ENCODE results near the gene ENG. TPM values are rescaled to one million over a fixed set of nuclear protein-coding genes. Genes with fewer than 3 reads are reported as not detected.
"Not testable (repeated sequence)": the region's sequence is repeated elsewhere in the genome, so short reads cannot be mapped to it uniquely, and the experiment has no call there.

Gene ENG
- total RNA-seq, 1 experiment from 2014 or later, result 0.18 TPM

GRCh38 chr9:127841087-127841835 is 13.2 kb downstream of the ENG start:
- no TSS peak for BruUV-seq (replicated peaks)
- H3K36me3 ChIP-seq (ENCODE audit: control insufficient read depth, insufficient read depth, low read length), result no peaks in the 10 kb centered on the region
- no peak overlapping the region for H3K27ac Mint-ChIP-seq (ENCODE audit: unreplicated experiment)
- DNase-seq, result no peak
- H3K4me3 ChIP-seq (ENCODE audit: low read depth, low read length), result no peak overlapping the region
- H3K4me1 ChIP-seq, result no peaks in the 10 kb centered on the region
- POLR2A ChIA-PET, result no interaction called here
- no peaks in the 10 kb centered on the region for H3K9me3 ChIP-seq
- H3K4me1 Mint-ChIP-seq (ENCODE audit: low read depth, unreplicated experiment), result no peaks in the 10 kb centered on the region
- no peaks in the 10 kb centered on the region for H3K36me3 Mint-ChIP-seq (ENCODE audit: insufficient read depth, unreplicated experiment)
- H3K27me3 ChIP-seq (replicated peaks; ENCODE audit: control insufficient read depth, insufficient read depth, low read length), result no peaks in the 10 kb centered on the region
- CTCF ChIA-PET, result no interaction called here
- no peak overlapping the region for H3K4me3 Mint-ChIP-seq (ENCODE audit: unreplicated experiment)
- no peak for TF ChIP-seq CTCF (IDR thresholded peaks at IDR 0.05; ENCODE audit: insufficient read depth in 1 of 2, low read depth in 1 of 2, low read length in 1 of 2, severe bottlenecking in 1 of 2, unreplicated experiment in 1 of 2)
- intact Hi-C loops (cut with micrococcal nuclease; ENCODE audit: unreplicated experiment), result no loop called here
- no peaks in the 10 kb centered on the region for H3K27me3 Mint-ChIP-seq (ENCODE audit: insufficient read depth, unreplicated experiment)
- no peaks in the 10 kb centered on the region for H3K9me3 Mint-ChIP-seq (ENCODE audit: unreplicated experiment)

DNA sequence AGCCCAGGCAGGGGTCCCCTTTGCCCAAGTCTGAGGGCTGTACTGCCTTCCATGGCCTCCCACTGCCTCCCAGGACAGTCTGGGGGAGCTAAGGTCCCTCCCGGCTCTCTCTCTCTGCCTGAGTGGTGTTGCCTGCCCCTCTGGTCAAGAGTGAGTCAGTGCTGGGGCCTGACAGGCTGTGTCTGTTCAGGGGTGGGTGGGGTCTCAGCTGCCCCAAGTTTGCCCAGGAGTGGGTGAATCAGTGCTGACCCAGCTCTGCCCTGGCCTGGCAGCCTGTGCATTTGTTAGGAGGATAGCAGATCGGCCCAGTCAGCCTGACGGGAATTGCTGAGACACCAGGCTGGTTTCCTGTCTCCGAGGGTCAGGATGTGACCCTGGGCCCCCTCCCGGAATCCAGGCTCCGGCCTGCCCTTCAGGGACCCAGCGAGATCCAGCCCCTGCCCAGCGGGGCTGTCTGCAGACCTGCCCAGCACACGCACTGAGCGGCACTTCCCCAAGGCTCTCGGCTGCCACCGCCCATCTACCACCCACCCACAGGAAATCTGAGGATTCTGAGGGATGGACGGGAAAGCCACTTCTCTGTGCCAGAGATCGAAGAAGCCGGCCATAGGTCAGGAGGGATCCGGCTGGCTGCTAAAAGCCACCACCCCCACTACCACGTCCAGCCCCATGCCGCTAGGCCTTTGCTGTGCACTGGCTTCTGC is 15.9 kb downstream of the ENG start:
- no peak overlapping the region for H3K4me3 ChIP-seq (ENCODE audit: low read depth, low read length)
- no peak for TF ChIP-seq CTCF (IDR thresholded peaks at IDR 0.05; ENCODE audit: insufficient read depth in 1 of 2, low read depth in 1 of 2, low read length in 1 of 2, severe bottlenecking in 1 of 2, unreplicated experiment in 1 of 2)
- Mint-ChIP-seq H3K9me3 (ENCODE audit: unreplicated experiment) (no peaks in the 10 kb centered on the region), H3K36me3 (ENCODE audit: insufficient read depth, unreplicated experiment) (no peaks in the 10 kb centered on the region), H3K27me3 (ENCODE audit: insufficient read depth, unreplicated experiment) (no peaks in the 10 kb centered on the region), H3K4me3 (ENCODE audit: unreplicated experiment) (no peak overlapping the region), H3K27ac (ENCODE audit: unreplicated experiment) (no peak overlapping the region), H3K4me1 (ENCODE audit: low read depth, unreplicated experiment) (no peaks in the 10 kb centered on the region)
- no peaks in the 10 kb centered on the region for H3K27me3 ChIP-seq (replicated peaks; ENCODE audit: control insufficient read depth, insufficient read depth, low read length)
- DNase-seq, result no peak
- H3K36me3 ChIP-seq (ENCODE audit: control insufficient read depth, insufficient read depth, low read length), result no peaks in the 10 kb centered on the region
- BruUV-seq (replicated peaks), result no TSS peak
- no peaks in the 10 kb centered on the region for H3K4me1 ChIP-seq
- H3K9me3 ChIP-seq, result no peaks in the 10 kb centered on the region
- ChIA-PET POLR2A (no interaction called here), CTCF (interaction anchor here (1.9 kb wide), 1 partner anchor 104 kb away, joined by 5 read pairs; the partner anchor contains the start of gene TOR2A)
- intact Hi-C loops (cut with micrococcal nuclease; ENCODE audit: unreplicated experiment), result no loop called here

DNA sequence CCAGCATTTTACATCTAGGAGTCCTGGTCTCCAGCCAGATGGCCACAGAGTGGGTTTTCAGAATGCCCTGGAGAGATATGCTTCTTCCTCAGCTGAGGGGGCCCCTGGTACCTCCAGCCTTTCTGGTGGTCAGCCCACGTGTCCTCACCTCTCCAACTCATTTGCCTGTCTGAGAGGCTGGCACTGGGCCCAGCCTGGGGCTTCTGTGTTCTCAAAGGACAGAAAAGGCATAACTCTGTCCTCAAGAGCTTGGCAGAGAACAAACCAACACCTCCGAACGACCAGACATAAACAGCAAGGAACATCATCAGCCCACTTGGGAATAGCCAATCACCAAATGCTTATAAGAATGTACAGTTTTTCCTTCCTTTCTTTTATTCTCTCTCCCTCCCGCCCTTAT is 17.1 kb downstream of the ENG start:
- Mint-ChIP-seq H3K27ac (ENCODE audit: unreplicated experiment) (no peak overlapping the region), H3K4me1 (ENCODE audit: low read depth, unreplicated experiment) (no peaks in the 10 kb centered on the region), H3K9me3 (ENCODE audit: unreplicated experiment) (no peaks in the 10 kb centered on the region), H3K4me3 (ENCODE audit: unreplicated experiment) (no peak overlapping the region), H3K27me3 (ENCODE audit: insufficient read depth, unreplicated experiment) (no peaks in the 10 kb centered on the region), H3K36me3 (ENCODE audit: insufficient read depth, unreplicated experiment) (no peaks in the 10 kb centered on the region)
- no peak for DNase-seq
- H3K4me3 ChIP-seq (ENCODE audit: low read depth, low read length), result no peak overlapping the region
- ChIA-PET CTCF (interaction anchor here (1.9 kb wide), 1 partner anchor 102 kb away, joined by 5 read pairs; the partner anchor contains the start of gene TOR2A), POLR2A (no interaction called here)
- H3K27me3 ChIP-seq (replicated peaks; ENCODE audit: control insufficient read depth, insufficient read depth, low read length), result no peaks in the 10 kb centered on the region
- TF ChIP-seq CTCF (IDR thresholded peaks at IDR 0.05; ENCODE audit: insufficient read depth in 1 of 2, low read depth in 1 of 2, low read length in 1 of 2, severe bottlenecking in 1 of 2, unreplicated experiment in 1 of 2), result no peak
- H3K36me3 ChIP-seq (ENCODE audit: control insufficient read depth, insufficient read depth, low read length), result no peaks in the 10 kb centered on the region
- H3K9me3 ChIP-seq, result no peaks in the 10 kb centered on the region
- BruUV-seq (replicated peaks), result no TSS peak
- no peaks in the 10 kb centered on the region for H3K4me1 ChIP-seq
- intact Hi-C loops (cut with micrococcal nuclease; ENCODE audit: unreplicated experiment), result no loop called here

GRCh38 chr9:127836561-127836960 is 17.9 kb downstream of the ENG start:
- H3K36me3 ChIP-seq (ENCODE audit: control insufficient read depth, insufficient read depth, low read length); BruUV-seq (replicated peaks); POLR2A ChIA-PET; H3K4me3 ChIP-seq (ENCODE audit: low read depth, low read length); H3K9me3 ChIP-seq; H3K27ac Mint-ChIP-seq (ENCODE audit: unreplicated experiment); H3K9me3 Mint-ChIP-seq (ENCODE audit: unreplicated experiment); H3K36me3 Mint-ChIP-seq (ENCODE audit: insufficient read depth, unreplicated experiment); H3K27me3 ChIP-seq (replicated peaks; ENCODE audit: control insufficient read depth, insufficient read depth, low read length); CTCF ChIA-PET; H3K4me3 Mint-ChIP-seq (ENCODE audit: unreplicated experiment); H3K4me1 ChIP-seq; H3K4me1 Mint-ChIP-seq (ENCODE audit: low read depth, unreplicated experiment); DNase-seq; intact Hi-C loops (cut with micrococcal nuclease; ENCODE audit: unreplicated experiment); H3K27me3 Mint-ChIP-seq (ENCODE audit: insufficient read depth, unreplicated experiment): not testable (repeated sequence)

All from Caco-2 (cell line).